Stimulated activated CD4-positive, alpha-beta T cell treated with anti-CD3 and anti-CD28 coated beads, Interleukin-12 subunit alpha, Interleukin-12 subunit beta, amount 100 ng/mL, for 24 hours (primary cell): ENCODE results near the gene ARHGAP31.
"Not testable (repeated sequence)": the region's sequence is repeated elsewhere in the genome, so short reads cannot be mapped to it uniquely, and the experiment has no call there.

Experiments used
- DNase-seq, 2 experiments: peaks; one replicate each; pipeline ENCODE4 v3.0.0-alpha.2; 2020; ENCODE audit warnings: low read depth in 2 of 2

The ARHGAP31 gene

GRCh38 chr3:119350114-119350513 is 55.9 kb downstream of the ARHGAP31 start:
- no peak for DNase-seq

GRCh38 chr3:119351581-119351980 is 57.4 kb downstream of the ARHGAP31 start:
- no peak for DNase-seq

GRCh38 chr3:119352034-119352609 is 57.9 kb downstream of the ARHGAP31 start:
- peak; percentile 26 to 28 for DNase-seq

GRCh38 chr3:119352863-119353527 is 58.8 kb downstream of the ARHGAP31 start:
- no peak for DNase-seq

- not testable (repeated sequence) for DNase-seq
Observed at GRCh38 chr3:119355608-119356007, 61.4 kb downstream of the ARHGAP31 start.

- DNase-seq, result no peak
Observed at GRCh38 chr3:119356646-119357045, 62.5 kb downstream of the ARHGAP31 start.

- DNase-seq, result no peak
Observed at GRCh38 chr3:119357190-119357589, 63.0 kb downstream of the ARHGAP31 start.

GRCh38 chr3:119359476-119360326 is 65.5 kb downstream of the ARHGAP31 start:
- no peak for DNase-seq

- DNase-seq, result no peak
Observed at GRCh38 chr3:119360736-119361462, 66.7 kb downstream of the ARHGAP31 start.

GRCh38 chr3:119362010-119362409 is 67.8 kb downstream of the ARHGAP31 start:
- no peak for DNase-seq

- DNase-seq, result no peak
Observed at GRCh38 chr3:119362940-119363725, 69.0 kb downstream of the ARHGAP31 start.

GRCh38 chr3:119364401-119364800 is 70.2 kb downstream of the ARHGAP31 start:
- DNase-seq, result no peak

GRCh38 chr3:119365418-119365817 is 71.2 kb downstream of the ARHGAP31 start:
- no peak for DNase-seq

- DNase-seq, result no peak
Observed at GRCh38 chr3:119367000-119367399, 72.8 kb downstream of the ARHGAP31 start.

GRCh38 chr3:119368298-119368697 is 74.1 kb downstream of the ARHGAP31 start:
- DNase-seq, result no peak

- not testable (repeated sequence) for DNase-seq
Observed at GRCh38 chr3:119371786-119372185, 77.6 kb downstream of the ARHGAP31 start.

- DNase-seq, result no peak
Observed at GRCh38 chr3:119375106-119375505, 80.9 kb downstream of the ARHGAP31 start.

GRCh38 chr3:119375510-119375909 is 81.3 kb downstream of the ARHGAP31 start:
- DNase-seq, result no peak

GRCh38 chr3:119376758-119377157 is 82.6 kb downstream of the ARHGAP31 start:
- DNase-seq, result no peak

- DNase-seq, result no peak
Observed at GRCh38 chr3:119378259-119378803, 84.1 kb downstream of the ARHGAP31 start.

- no peak for DNase-seq
Observed at GRCh38 chr3:119380697-119381096, 86.5 kb downstream of the ARHGAP31 start.
